Hepatocyte (in vitro differentiated cells): ENCODE data around the gene OSBPL6.

Source experiments
- CTCF ChIP-seq: fragments of 200-600 bp; sonication (generic); IDR thresholded peaks from 2 replicates; pipeline ENCODE4 v1.5.1; 2016; ENCODE audit warnings: antibody characterized with exemption, mild to moderate bottlenecking; ENCODE audit not compliant: poor library complexity
- EZH2 ChIP-seq: fragments of 200-600 bp; sonication (generic); IDR thresholded peaks from 2 replicates; pipeline ENCODE4 v1.6.1; 2016; ENCODE audit warnings: antibody characterized with exemption, mild to moderate bottlenecking, borderline replicate concordance

DNA sequence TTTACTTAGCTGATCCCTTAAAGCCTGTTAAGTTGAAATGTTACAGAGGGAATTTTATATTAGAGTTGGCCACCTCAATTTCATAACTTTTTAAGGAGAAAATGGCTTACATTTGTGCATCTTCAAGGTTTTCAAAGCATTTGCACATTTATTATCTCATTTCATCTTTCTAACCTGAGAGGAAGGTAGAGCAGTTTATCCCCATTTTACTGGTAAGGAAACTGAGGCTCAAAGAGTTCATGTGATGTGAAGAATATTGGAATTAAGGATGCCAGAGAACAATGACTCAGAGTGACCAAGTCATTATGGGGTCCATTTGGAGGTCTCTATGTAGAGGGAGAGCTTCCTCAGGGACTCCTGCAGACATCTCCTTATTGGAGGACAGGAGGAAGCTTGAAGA is 221.7 kb downstream of the OSBPL6 start:
- TF ChIP-seq CTCF (no peak), EZH2 (no peak)
